Suprapubic skin (tissue), 4 donors: ENCODE data around the gene CHID1.

ENCODE experiments used
- CTCF ChIP-seq, 2 donors: fragments of 200-600 bp in 1 of 2; fragments of 450-650 bp in 1 of 2; sonication (generic) in 1 of 2; IDR thresholded peaks; one replicate each; pipeline ENCODE4 v1.5.1; 2016 to 2019; ENCODE audit warnings: antibody characterized with exemption in 2 of 2, mild to moderate bottlenecking in 1 of 2, moderate library complexity in 1 of 2
- EP300 ChIP-seq: sonication (generic); formaldehyde crosslinking; IDR thresholded peaks from one replicate; pipeline ENCODE4 v1.6.1; 2017; ENCODE audit warnings: antibody characterized with exemption
- POLR2A ChIP-seq, 2 donors: fragments of 450-650 bp; IDR thresholded peaks; one replicate each; pipeline ENCODE4 v1.6.1; 2017; ENCODE audit warnings: antibody characterized with exemption in 2 of 2, mild to moderate bottlenecking in 2 of 2, moderate library complexity in 2 of 2
- POLR2AphosphoS5 ChIP-seq, 3 donors: sonication (generic); formaldehyde crosslinking; IDR thresholded peaks; one replicate each; pipeline ENCODE4 v1.6.1; 2017; ENCODE audit warnings: antibody characterized with exemption in 3 of 3

- TF ChIP-seq CTCF (IDR thresholded peaks at IDR 0.05) (no peak), POLR2AphosphoS5 (IDR thresholded peaks at IDR 0.05) (no peak), POLR2A (IDR thresholded peaks at IDR 0.05) (no peak), EP300 (no peak)
Observed at GRCh38 chr11:869399-870126, 41.0 kb downstream of the CHID1 start.
